NCI-H187 (cell line): Measurements from ENCODE around the gene FAM118B.
A peak's percentile ranks its signal among the peaks of the same experiment; 100 is the strongest.

ENCODE experiments used
- DNase-seq, 2 experiments: peaks; one replicate each; lab custom pipeline; 2025; lab: John Stamatoyannopoulos, UW

The FAM118B gene

GRCh38 chr11:126186708-126187529 lies 24.7 kb upstream of the FAM118B start:
- peak; percentile 14 to 27 for DNase-seq

GRCh38 chr11:126188332-126189108 lies 23.1 kb upstream of the FAM118B start:
- no peak for DNase-seq

- no peak for DNase-seq
Observed at GRCh38 chr11:126189109-126189929, 22.3 kb upstream of the FAM118B start.

- no peak for DNase-seq
Observed at GRCh38 chr11:126190792-126191191, 20.8 kb upstream of the FAM118B start.

- DNase-seq = no peak
Observed at GRCh38 chr11:126191379-126192073, 20.1 kb upstream of the FAM118B start.

GRCh38 chr11:126192361-126192760 lies 19.2 kb upstream of the FAM118B start:
- DNase-seq = no peak

GRCh38 chr11:126193038-126193478 lies 18.5 kb upstream of the FAM118B start:
- DNase-seq = no peak

- DNase-seq = peak; percentile 9 to 15
Observed at GRCh38 chr11:126194121-126194543, 17.4 kb upstream of the FAM118B start.

GRCh38 chr11:126195119-126195518 lies 16.5 kb upstream of the FAM118B start:
- DNase-seq = no peak

GRCh38 chr11:126197277-126197939 lies 14.2 kb upstream of the FAM118B start:
- no peak for DNase-seq

- DNase-seq = no peak
Observed at GRCh38 chr11:126198648-126199047, 12.9 kb upstream of the FAM118B start.

- no peak for DNase-seq
Observed at GRCh38 chr11:126202646-126203359, 8.8 kb upstream of the FAM118B start.

GRCh38 chr11:126205359-126205758 lies 6.2 kb upstream of the FAM118B start:
- DNase-seq = no peak

- DNase-seq = no peak
Observed at GRCh38 chr11:126207896-126208295, 3.7 kb upstream of the FAM118B start.

- DNase-seq = no peak
Observed at GRCh38 chr11:126210871-126211235, 729 bp upstream of the FAM118B start.

- no peak for DNase-seq
Observed at GRCh38 chr11:126212089-126212660, 593 bp downstream of the FAM118B start.

- DNase-seq = no peak
Observed at GRCh38 chr11:126214441-126214840, 2.9 kb downstream of the FAM118B start.

GRCh38 chr11:126214841-126215240 lies 3.3 kb downstream of the FAM118B start:
- no peak for DNase-seq

GRCh38 chr11:126216526-126217305 lies 5.1 kb downstream of the FAM118B start:
- no peak for DNase-seq
